Activated CD4-positive, CD25-positive, alpha-beta regulatory T cell treated with anti-CD3 and anti-CD28 coated beads, Interleukin-2, amount 50 U/mL, for 72 hours (primary cell): ENCODE data around the gene GLB1L.
"Not testable (repeated sequence)": the region's sequence is repeated elsewhere in the genome, so short reads cannot be mapped to it uniquely, and the experiment has no call there.

Experiments
- DNase-seq: peaks from one replicate; pipeline ENCODE4 v3.0.0; 2021

The GLB1L gene

DNA sequence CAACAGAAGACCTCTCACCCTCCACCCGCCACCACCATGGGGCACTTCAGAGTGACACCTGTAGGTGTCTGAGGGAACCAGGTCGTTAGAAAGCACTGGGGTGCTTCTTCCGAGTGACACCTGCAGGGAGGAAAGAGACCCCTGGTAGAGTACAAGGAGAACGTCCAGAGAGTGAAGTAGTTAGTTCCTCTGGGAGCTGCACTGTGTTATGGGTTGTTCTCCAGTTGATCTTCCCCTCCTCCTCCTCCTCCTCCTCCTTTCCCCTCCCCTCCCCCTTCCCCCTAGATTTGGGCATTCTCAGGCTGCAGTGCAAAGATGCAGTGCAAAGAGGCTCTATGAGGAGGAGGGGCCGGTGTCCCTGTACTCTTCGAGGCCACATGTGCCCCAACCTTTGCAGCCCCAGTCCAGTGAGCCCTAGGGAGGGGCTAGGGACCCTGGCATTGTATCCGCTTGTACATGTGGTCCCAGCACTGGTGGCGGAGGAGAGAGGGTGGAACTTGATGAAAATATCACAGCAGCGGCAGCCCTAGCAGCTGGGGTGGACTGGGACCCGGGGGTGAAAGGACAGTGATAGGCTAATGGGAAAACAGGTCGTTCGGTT, 34.8 kb upstream of the GLB1L start:
- no peak for DNase-seq

DNA sequence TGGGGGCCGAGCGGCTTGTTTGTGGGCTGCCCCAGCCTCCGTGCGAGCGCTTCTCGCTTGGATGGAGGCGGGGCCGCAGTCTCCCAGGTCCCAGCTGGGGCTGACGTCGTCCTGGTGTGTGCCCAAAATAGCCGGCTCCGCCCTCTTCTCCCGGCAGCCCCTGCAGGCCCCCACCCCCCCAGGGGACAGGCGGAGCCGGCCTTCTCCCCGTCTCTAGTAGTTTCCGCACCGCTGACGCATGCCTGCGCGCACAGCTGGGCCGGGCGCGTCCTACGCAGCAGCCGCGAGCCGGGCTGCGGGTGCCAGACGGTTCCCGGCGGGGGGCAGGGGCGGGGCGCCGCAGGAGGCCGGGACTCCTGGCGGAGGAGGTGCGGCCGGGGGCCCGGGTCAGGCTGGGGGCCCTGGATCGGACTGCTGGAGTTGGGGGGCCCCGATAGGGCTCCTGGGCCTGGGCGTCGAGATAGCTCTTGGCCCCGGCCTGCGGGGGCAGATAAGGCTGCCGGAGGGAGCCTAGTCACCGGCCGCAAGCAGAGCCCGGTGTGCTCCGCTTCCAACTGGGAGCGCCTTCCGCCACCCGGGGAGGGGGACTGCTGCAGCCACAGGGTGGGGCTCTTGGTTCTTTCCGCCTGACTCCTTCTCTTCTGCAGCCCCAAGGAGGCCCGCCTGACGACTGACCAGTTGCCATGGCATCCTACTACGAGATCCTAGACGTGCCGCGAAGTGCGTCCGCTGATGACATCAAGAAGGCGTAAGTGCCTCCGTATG, 34.1 kb upstream of the GLB1L start, which contains the start of gene DNAJB2:
TSS of gene DNAJB2 (plus strand) at position 216 of the 765 bp plus-strand sequence. CDS start at position 684, 468 bp downstream.
- DNase-seq: peak; percentile 98

DNA sequence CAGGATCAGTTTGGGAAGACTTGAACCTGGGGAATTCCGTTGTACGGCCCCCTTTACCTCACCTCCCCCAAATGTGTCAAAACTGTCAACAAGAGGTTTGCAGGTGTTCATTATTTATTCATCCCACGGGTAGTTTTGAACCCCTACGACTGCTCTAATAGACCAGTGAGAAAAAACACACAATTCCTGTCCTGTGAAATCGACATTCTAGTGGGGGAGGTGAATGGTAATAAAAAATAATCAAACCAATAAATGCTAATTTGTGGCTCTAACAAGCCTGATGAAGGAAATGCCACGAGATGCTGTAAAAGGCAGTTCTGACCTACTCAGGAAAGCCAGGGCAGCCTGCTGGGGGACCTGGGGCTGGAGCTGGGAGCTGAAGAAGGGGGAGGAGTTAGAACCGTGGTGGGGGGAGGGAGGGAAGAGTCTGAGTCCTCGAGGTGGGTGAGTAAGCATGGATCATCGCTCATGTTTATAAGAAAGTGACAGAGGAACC, 33.5 kb upstream of the GLB1L start:
- no peak for DNase-seq

DNA sequence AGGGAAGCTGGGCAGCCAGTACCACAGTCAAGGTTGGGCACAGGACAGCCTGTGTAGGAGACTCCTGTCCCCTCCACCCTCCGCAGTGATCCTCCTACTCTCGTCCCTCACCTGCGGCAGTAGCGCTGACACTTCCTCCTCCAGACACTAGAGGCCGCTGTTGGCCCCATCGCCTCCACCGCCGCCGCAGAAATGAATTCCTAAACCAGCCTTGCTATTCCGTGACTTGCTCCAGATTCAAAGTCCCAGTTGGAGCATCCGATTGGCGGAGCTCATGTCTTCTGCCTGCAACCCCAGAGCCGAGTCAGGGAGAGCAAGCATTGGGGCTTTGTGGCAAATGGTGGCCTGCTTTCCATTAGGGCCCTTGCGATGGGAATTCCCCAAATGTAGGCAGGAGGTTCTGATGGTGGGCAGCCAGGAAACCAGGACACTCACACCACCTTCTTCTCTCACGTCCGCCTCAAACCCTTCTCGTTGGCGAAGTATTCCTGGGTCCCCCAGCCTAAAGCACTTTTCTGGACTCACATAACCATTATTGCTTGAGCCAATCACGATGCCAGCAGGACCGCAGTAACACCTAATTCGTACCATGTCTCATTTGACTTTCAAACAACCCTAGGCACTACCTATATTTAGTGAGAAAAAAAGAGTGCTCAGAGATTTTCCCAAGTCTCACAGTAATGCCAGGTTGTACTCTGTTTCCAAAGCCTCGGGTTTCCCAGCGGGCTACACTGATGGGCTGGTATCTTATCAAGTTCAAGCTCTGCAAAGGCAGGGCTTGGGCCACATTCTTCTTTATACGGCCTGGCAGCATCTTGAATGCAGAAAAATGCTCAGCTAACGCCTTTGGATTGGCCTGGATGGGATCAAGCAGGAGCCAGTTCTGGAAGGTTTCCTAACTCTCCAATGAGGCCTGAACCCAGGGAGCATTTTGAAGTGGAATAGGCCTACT, 32.7 kb upstream of the GLB1L start:
- DNase-seq: peak; percentile 81

DNA sequence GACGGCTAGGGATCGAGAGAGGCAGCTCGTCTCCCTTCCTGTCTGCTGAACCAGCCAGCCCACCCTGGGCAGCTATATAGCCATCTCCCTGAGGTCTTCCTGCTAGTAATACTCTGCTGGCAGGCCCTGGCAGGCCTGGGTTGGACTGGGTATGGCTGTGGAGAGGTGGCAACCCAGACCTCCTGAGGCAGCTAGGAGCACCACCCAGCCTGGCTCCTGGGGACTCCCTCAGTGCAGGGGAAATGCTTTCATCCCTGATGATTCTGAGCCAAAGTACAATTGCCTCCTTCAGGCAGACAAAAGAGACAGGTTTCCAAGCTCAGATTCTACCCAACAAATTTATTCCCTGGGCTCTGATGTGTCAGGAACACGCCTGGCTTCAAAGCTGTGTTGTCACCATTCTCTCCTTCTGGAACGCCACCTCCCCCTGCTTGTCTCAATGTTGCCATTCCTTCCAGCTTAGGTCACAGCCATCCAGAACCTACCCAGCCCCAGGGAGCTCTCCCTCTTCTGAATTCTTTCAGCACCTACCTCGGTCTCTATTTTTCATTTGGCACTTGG, 29.2 kb upstream of the GLB1L start:
- DNase-seq: no peak

DNA sequence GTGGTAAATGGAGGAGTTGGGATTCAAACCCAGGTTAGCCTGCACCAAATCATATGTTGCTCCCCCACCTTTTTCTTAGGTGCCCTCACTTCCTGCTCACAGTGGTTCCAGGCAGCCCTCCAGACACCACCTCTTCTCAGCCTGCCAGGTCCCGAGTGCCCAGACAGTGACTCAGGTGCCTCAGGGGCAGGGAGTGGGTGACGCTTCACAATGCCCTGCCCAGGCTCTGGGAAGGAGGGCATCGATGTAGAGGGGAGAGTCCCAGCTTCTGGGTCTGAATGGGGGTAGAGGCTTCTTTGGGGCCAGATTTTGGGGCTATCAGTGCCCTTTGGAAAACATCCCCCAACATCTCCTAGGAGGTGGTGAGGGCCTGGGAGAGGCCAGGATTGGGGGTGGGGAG, 28.7 kb upstream of the GLB1L start:
- DNase-seq: no peak

DNA sequence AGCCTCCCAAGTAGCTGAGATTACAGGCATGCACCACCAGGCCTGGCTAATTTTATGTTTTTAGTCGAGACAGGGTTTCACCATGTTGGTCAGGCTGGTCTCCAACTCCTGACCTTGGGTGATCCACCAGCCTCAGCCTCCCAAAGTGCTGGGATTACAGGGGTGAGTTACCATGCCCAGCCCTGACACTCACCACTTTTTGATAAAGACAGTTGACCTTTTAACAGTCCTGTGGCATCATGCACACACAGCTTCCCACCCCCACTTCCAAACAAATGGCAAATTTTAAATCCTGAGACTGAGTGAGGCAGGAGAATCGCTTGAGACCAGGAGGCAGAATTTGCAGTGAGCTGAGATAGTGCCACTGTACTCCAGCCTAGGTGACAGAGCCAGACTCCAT, 27.8 kb upstream of the GLB1L start:
- no peak for DNase-seq

DNA sequence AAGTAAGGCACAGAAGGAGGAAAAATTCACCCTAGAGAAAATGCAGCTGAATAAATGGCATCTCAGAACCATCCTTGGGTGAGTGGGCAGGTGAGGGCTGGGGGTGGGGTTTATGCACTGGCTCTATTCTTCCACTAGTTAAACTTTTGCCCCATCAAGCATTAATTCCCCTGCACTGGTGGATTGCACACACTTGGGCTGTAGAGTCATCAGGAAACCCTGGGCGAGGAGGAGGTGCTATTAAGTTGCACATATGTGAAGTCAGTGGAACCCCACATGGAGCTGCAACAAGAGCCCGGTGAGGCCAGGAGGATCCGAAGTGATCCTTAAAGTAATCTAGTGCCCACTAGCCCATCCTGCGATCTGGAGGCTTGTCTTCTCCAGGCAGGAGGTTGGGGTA, 27.1 kb upstream of the GLB1L start:
- DNase-seq: no peak

DNA sequence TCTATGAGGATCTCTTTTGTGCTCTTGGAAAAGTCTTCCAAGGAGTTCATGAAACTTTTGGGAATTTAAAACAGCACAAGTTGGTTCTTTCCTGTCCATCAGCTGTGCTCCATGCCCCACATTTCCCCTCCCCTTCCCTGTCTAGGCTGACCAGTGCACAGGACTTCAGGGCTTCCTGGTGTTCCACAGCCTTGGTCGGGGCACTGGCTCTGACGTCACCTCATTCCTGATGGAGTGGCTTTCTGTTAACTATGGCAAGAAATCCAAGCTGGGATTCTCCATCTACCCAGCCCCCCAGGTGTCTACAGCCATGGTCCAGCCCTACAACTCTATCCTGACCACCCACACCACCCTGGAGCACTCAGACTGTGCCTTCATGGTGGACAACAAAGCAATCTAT, 25.8 kb upstream of the GLB1L start:
- no peak for DNase-seq

DNA sequence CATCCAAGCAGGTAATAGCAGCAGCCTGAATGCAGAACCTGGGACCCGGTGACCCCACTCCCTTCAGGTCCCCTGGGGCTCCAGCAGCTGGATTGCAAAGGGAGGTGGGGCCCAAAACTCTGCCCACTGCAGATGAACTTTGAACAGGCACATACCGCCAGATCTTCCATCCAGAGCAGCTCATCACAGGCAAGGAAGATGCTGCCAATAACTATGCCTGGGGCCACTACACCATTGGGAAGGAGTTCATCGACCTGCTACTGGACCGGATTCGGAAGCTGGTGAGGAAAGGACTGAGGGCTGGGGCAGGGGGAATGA, 24.8 kb upstream of the GLB1L start:
- DNase-seq: no peak

DNA sequence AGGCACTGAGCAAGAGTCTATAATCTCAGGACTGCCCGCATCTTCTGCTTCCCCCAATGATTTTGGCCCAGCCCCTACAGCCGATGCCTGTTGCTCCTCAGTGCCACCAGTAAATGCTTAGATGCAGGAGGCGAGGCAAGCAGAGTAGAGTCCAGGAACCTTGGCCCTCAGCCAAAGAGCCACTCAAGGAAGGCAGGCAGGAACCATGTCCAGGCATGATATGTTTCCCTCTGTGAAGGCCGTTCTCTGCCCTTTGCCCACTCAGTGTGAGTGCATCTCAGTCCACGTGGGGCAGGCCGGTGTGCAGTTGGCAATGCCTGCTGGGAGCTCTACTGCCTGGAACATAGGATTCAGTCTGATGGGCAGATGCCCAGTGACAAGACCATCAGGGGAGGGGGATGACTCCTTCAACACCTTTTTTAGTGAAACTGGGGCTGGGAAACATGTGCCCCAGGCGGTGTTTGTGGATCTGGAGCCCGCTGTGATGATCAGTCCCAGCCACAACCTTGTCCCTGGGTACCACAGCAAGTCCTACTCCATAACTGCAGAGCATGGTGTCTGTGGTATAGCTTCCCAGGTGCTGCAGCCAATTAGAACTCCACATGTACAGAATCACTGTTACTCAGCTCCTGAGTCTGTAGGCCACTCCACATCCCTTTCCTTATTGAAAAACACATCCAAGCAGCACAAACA, 24.3 kb upstream of the GLB1L start:
- no peak for DNase-seq

DNA sequence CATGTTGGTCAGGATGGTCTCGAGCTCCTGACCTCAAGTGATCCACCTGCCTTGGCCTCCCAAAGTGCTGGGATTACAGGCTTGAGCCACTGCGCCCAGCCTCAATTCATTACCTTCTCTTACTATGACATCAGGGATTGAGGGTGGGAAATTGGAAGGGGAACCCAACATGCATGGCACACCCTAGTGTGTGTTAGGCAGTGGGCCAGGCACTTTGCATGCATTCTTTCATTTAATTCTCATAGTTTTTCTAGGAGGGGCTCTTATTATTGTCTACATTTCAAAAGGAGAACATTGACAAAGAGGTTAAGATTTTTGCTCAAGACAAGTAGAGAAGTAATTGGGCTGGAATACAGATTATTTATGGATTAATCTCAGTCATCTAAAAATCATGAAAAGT, 23.1 kb upstream of the GLB1L start:
- DNase-seq: no peak

DNA sequence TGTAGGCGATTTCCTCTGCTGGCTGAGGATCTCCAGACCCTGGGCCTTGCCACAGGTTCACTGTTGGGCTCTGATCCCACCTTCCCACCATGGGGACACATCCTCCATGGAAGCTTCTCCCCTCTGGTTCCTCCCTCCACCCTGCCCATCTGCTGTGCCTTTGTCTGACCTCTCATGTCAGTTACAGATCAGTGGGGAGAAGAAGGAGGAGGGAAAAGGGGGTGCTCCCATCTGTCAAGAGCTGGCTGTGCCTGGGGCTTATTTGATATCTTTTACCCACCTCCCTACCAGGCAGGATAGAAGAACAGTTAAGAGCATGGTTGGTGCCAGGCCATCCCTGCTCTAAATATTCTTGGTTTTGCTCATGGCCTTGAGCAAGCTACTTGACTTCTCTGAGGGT, 21.6 kb upstream of the GLB1L start:
- no peak for DNase-seq

DNA sequence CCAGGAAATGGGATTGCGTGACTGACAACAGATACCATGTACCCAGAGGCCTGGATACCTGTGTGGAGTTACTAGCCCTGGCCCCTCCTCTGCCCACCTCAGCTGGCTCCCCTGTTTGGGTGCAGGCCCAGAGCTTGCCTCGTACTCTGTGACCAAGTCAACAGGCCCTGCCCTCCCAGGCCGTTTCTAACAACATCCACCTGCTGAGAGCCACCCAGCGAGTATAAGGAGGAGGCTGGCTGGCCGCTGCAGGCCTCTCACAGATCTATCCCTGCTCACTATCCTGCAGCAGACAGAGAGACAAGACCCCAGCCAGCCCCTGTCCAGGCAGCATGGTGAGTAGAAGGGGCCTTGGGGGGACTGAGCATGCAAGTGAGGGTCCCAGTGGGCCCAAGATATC, 21.0 kb upstream of the GLB1L start:
- DNase-seq: no peak

DNA sequence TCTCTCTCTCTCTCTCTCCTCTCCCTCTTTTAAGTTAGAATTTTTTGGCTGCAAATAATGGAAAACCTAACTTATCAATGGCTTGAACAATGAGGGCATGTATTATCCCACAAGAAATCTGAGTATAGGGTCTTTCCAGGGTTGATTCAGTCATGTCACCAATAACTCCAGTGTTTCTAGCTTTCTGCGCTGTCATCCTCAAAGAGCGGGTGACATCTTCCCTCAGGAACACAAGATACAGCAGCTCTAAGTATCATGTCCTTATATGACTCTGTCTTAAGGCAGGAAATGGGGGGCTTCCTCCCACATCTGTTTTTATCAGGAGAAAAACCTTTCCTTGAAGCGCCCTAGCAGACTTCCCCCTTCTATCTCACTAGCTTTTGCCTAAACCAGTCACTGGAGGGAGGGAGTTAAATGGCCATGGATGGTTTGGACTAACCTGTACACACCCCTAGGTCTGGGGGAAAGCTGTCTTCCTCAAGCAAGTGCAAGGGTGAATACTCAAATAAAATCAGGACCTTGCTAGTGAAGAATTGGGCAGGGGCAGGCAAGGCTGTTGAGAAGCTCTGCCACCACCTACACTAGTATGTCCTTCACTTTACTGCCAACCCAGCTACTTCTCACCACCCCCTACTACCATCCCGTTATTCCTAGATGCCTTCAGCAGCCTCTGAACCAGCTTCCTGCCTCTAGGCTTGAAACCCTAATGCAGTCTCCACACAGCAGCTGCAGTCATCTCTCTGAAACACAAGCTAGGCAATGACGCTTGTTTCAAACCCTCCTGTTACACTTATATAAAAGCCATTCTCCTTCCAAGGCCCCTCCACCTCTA, 16.0 kb upstream of the GLB1L start:
- no peak for DNase-seq

DNA sequence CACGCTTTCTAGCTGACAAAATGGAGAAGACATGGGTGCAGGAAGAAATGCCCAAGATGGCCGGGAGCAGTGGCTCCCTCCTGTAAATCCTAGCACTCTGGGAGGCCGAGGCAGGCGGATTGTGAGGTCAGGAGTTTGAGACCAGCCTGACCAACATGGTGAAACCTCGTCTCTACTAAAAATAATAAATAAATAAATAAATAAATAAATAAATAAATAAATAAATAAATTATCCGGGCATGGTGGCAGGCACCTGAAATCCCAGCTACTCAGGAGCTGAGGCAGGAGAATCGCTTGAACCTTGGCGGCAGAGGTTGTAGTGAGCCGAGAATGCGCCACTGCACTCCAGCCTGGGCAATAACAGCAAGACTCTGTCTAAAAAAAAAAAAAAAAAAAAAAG, 13.7 kb upstream of the GLB1L start:
- not testable (repeated sequence) for DNase-seq

DNA sequence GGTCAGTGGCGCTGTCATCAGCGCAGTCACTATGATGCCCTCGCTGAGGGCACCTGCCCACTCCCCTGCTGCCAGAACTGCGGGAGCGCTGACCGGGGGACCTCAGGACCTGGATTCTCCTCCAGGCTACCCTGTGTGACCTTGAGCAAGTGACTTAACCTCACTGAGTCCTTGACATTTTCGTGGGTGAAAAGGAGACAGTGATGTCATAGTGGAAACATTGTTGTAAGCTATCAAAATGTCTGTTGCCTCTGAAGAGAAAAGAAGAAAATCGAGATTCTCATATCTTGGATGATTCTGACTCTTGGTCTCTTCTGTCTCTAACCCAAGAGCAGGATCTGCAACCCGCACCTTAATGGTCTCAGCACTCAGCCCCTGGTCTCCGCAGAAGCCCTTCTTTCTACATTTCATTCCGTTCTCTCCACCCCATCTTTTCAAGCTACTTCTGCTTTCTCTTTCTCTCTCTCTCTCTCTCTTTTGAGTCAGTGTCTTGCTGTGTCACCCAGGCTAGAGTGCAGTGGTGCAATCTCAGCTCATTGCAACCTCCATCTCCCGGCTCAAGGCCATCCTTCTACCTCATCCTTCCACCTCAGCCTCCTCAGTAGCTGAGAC, 9.5 kb upstream of the GLB1L start:
- DNase-seq: no peak

DNA sequence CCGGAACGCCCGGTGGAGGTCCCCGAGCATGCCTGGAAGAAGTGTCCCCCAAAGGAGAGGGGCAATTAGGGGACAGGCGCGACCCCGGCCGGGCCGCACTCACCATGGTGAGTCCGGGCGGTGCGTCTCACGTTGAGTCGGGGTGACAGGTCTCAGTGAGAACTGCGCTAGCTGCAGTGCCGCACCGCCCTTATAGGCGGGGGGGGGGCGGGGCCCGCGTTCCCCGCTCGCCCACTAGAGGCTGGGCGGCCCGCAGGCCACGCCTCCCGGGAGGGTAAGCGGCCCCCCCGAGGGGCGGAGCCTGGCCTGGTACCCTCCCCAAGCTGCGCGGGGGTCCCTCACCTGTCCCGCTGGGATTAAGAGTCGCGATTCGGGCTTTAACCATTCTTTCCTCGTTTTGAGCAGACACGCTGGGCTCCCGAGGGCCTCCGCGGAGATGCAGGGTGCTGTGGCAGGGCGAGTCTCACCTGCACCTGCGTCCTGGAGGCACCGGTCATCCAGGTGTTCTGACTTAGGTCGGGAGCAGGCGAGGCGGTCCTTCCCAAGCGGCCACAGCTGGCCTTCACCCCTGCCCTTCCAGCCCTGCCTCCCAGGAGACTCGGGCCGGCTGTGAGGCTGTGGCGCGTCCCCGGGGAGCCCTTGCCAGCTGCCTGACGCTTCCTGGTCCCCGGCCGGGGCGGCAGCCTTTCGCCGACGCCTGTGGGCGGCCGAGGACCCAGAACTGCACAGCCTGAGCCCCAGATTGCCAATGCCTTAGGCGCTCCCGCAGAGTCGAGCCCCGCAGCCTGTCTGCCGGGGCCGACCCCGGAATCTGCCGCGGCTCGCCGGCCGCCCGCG, 8.7 kb upstream of the GLB1L start, which contains the start of gene TUBA4A:
TSS of gene TUBA4A (minus strand) at position 166 of the 837 bp plus-strand sequence. CDS start at position 106, 60 bp downstream.
- peak; percentile 89 for DNase-seq

DNA sequence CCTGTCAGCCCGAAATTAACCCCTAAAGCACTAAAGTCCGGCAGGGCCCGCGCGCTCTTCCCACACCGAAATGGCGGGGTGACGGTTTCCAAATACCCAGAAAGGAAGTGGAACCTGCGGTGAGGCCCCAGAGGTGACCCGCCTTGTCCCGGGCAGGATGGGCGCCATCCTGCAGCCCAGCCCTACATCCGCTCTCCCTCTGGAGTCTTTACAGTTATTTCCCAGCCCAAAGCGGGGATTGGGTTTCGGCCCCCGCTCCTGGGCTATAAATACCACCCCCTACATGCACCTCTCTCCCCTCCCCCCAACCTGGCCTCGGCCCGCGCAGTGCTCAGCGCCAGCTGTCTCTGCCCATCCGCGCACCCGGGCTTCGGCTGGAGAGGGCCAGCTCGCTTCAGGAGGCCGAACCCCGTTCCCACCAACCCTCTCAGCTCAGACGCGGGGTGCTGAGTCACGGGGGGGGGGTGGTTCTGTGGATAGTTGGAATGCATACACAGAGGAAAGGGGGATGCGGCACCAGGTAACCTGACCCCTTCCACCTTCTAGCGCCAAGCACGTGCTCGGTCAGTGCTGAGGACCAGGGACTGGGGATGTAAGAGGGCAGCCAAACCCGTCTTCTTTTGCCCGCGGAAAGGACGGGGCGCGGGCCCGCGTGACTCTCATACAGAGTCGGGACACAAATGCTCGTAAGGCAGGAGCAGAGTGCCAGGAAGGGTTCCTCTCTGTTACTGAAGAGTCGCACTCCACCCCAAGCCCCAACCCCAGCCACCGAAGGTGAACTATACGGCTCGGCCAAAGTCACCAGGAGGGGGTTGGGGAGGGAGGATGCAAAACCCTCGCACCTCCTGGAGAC, 7.9 kb upstream of the GLB1L start, which contains the start of gene TUBA4B:
TSS of gene TUBA4B (plus strand) at position 344 of the 853 bp plus-strand sequence. CDS start at position 509, 165 bp downstream.
- DNase-seq: peak; percentile 61
